A549 (cell line): ENCODE results near the gene SDC4.

Experiments
- CHD4 ChIP-seq: fragments of 200-600 bp; sonication (generic); IDR thresholded peaks from 2 replicates; pipeline ENCODE4 v1.6.1; 2016; ENCODE audit warnings: antibody characterized with exemption, mild to moderate bottlenecking, borderline replicate concordance
- CTCF ChIP-seq: fragments of >200 bp; sonication (Bioruptor Twin); formaldehyde crosslinking; IDR thresholded peaks from 3 replicates; pipeline ENCODE4 v1.5.1; 2016
- POLR2A ChIP-seq: IDR thresholded peaks from 2 replicates; pipeline ENCODE4 v1.6.1; 2012; ENCODE audit warnings: mild to moderate bottlenecking, low read length
- POLR2AphosphoS2 ChIP-seq: conservative IDR thresholded peaks from 2 replicates; pipeline ENCODE4 v1.6.1; 2012; ENCODE audit warnings: low read length, improper control_type of control experiment, inconsistent platforms

GRCh38 chr20:45317826-45318225 lies 30.4 kb downstream of the SDC4 start:
- TF ChIP-seq POLR2A (no peak), CTCF (no peak), POLR2AphosphoS2 (no peak), CHD4 (no peak)
